Suprapubic skin (tissue), 4 donors: Measurements from ENCODE around the gene XYLT1. TPM values are rescaled to one million over a fixed set of nuclear protein-coding genes. Genes with fewer than 3 reads are reported as not detected.
A peak's percentile ranks its signal among the peaks of the same experiment; 100 is the strongest.

Experiments used
- DNase-seq, 2 donors: peaks; one replicate each; pipeline ENCODE4 v3.0.0-alpha.2; 2019; ENCODE audit warnings: low spot score in 2 of 2
- H3K27ac ChIP-seq: fragments of 200-600 bp; sonication (generic); one replicate; pipeline ENCODE4 v1.5.1; 2019
- H3K27me3 ChIP-seq: fragments of 200-600 bp; sonication (generic); one replicate; pipeline ENCODE4 v1.5.1; 2019
- H3K36me3 ChIP-seq: fragments of 200-600 bp; sonication (generic); one replicate; pipeline ENCODE4 v1.5.1; 2019
- H3K4me1 ChIP-seq: fragments of 200-600 bp; sonication (generic); one replicate; pipeline ENCODE4 v1.5.1; 2019
- H3K4me3 ChIP-seq: fragments of 200-600 bp; sonication (generic); one replicate; pipeline ENCODE4 v1.5.1; 2019; ENCODE audit warnings: mild to moderate bottlenecking
- H3K9me3 ChIP-seq: fragments of 200-600 bp; sonication (generic); one replicate; pipeline ENCODE4 v1.5.1; 2019
- CTCF ChIP-seq, 2 donors: fragments of 200-600 bp in 1 of 2; fragments of 450-650 bp in 1 of 2; sonication (generic) in 1 of 2; IDR thresholded peaks; one replicate each; pipeline ENCODE4 v1.5.1; 2016 to 2019; ENCODE audit warnings: antibody characterized with exemption in 2 of 2, mild to moderate bottlenecking in 1 of 2, moderate library complexity in 1 of 2
- EP300 ChIP-seq: sonication (generic); formaldehyde crosslinking; IDR thresholded peaks from one replicate; pipeline ENCODE4 v1.6.1; 2017; ENCODE audit warnings: antibody characterized with exemption
- POLR2A ChIP-seq, 2 donors: fragments of 450-650 bp; IDR thresholded peaks; one replicate each; pipeline ENCODE4 v1.6.1; 2017; ENCODE audit warnings: antibody characterized with exemption in 2 of 2, mild to moderate bottlenecking in 2 of 2, moderate library complexity in 2 of 2
- POLR2AphosphoS5 ChIP-seq, 3 donors: sonication (generic); formaldehyde crosslinking; IDR thresholded peaks; one replicate each; pipeline ENCODE4 v1.6.1; 2017; ENCODE audit warnings: antibody characterized with exemption in 3 of 3
- WGBS: methylation state at CpG from one replicate; pipeline ENCODE4 v1.1.5; 2018; 5-methylcytosine and 5-hydroxymethylcytosine counted together
- total RNA-seq, 4 donors: library from RNA; depleted of rRNA; stranded (reverse); fragments of >200 nt; gene quantifications; one replicate each; pipeline ENCODE4 v1.1.0, GENCODE V29; 2016

Gene XYLT1
- total RNA-seq, 4 donors from 2014 or later, result 23.5 to 30.6 (median 25.7) TPM

GRCh38 chr16:17419266-17419665 is 51.5 kb downstream of the XYLT1 start:
- H3K36me3 ChIP-seq, result no peaks in the 10 kb centered on the region
- H3K4me1 ChIP-seq, result no peaks in the 10 kb centered on the region
- no peak overlapping the region for H3K4me3 ChIP-seq
- 98% methylated on average over 4 of the region's 4 CpGs for WGBS
- no peak for DNase-seq
- no peak for TF ChIP-seq POLR2AphosphoS5 (IDR thresholded peaks at IDR 0.05)
- TF ChIP-seq CTCF (IDR thresholded peaks at IDR 0.05), result no peak
- TF ChIP-seq POLR2A (IDR thresholded peaks at IDR 0.05), result no peak
- no peak for TF ChIP-seq EP300
- H3K27me3 ChIP-seq, result no peaks in the 10 kb centered on the region
- H3K27ac ChIP-seq, result no peak overlapping the region
- no peaks in the 10 kb centered on the region for H3K9me3 ChIP-seq

GRCh38 chr16:17417740-17418139 is 53.0 kb downstream of the XYLT1 start:
- WGBS, result 87% methylated on average over 2 of the region's 2 CpGs
- Histone ChIP-seq H3K27me3 (no peaks in the 10 kb centered on the region), H3K27ac (no peak overlapping the region), H3K36me3 (no peaks in the 10 kb centered on the region), H3K9me3 (no peaks in the 10 kb centered on the region), H3K4me3 (no peak overlapping the region), H3K4me1 (no peaks in the 10 kb centered on the region)
- no peak for DNase-seq
- TF ChIP-seq CTCF (IDR thresholded peaks at IDR 0.05), result no peak
- no peak for TF ChIP-seq POLR2AphosphoS5 (IDR thresholded peaks at IDR 0.05)

- H3K36me3 ChIP-seq, result no peaks in the 10 kb centered on the region
- no peaks in the 10 kb centered on the region for H3K4me1 ChIP-seq
- TF ChIP-seq EP300 (no peak), POLR2A (IDR thresholded peaks at IDR 0.05) (no peak), CTCF (IDR thresholded peaks at IDR 0.05) (no peak), POLR2AphosphoS5 (IDR thresholded peaks at IDR 0.05) (no peak)
- H3K4me3 ChIP-seq, result peak overlapping the region; percentile 8
- WGBS, result 37% methylated on average over 14 of the region's 14 CpGs
- H3K27ac ChIP-seq, result no peak overlapping the region
- DNase-seq, result no peak
- H3K9me3 ChIP-seq, result no peaks in the 10 kb centered on the region
- no peaks in the 10 kb centered on the region for H3K27me3 ChIP-seq
These were observed 54.1 kb downstream of the XYLT1 start for GRCh38 chr16:17416461-17417311.

GRCh38 chr16:17414916-17415315 is 55.8 kb downstream of the XYLT1 start:
- Histone ChIP-seq H3K4me1 (no peaks in the 10 kb centered on the region), H3K27ac (no peak overlapping the region), H3K4me3 (no peak overlapping the region), H3K9me3 (no peaks in the 10 kb centered on the region), H3K27me3 (no peaks in the 10 kb centered on the region), H3K36me3 (no peaks in the 10 kb centered on the region)
- 96% methylated on average over 8 of the region's 8 CpGs for WGBS
- DNase-seq, result no peak
- TF ChIP-seq POLR2A (IDR thresholded peaks at IDR 0.05), result no peak
- TF ChIP-seq CTCF (IDR thresholded peaks at IDR 0.05), result no peak
- TF ChIP-seq POLR2AphosphoS5 (IDR thresholded peaks at IDR 0.05), result no peak
- TF ChIP-seq EP300, result no peak

GRCh38 chr16:17414421-17414820 is 56.3 kb downstream of the XYLT1 start:
- Histone ChIP-seq H3K4me3 (no peak overlapping the region), H3K36me3 (no peaks in the 10 kb centered on the region), H3K4me1 (no peaks in the 10 kb centered on the region), H3K27me3 (no peaks in the 10 kb centered on the region), H3K9me3 (no peaks in the 10 kb centered on the region), H3K27ac (no peak overlapping the region)
- DNase-seq, result no peak
- WGBS, result 70% methylated on average over 8 of the region's 8 CpGs
- TF ChIP-seq CTCF (IDR thresholded peaks at IDR 0.05), result no peak
- no peak for TF ChIP-seq POLR2AphosphoS5 (IDR thresholded peaks at IDR 0.05)
- TF ChIP-seq EP300, result no peak
- no peak for TF ChIP-seq POLR2A (IDR thresholded peaks at IDR 0.05)
